Measurements from ENCODE around the gene UHRF1.

The UHRF1 gene

GRCh38 chr19:4902796-4903195, 6.5 kb upstream of the UHRF1 start, which contains the start of gene ARRDC5:
Gene ARRDC5, minus strand, starts transcription at chr19:4902896. Its CDS starts 71 bp downstream, at chr19:4902825.
- no peak for DNase-seq

GRCh38 chr19:4904481-4904880, 4.8 kb upstream of the UHRF1 start:
- no peak for DNase-seq

GRCh38 chr19:4906963-4907362, 2.3 kb upstream of the UHRF1 start:
- DNase-seq: no peak

GRCh38 chr19:4908360-4908759, 941 bp upstream of the UHRF1 start:
- DNase-seq: no peak

- no peak for DNase-seq
Observed at GRCh38 chr19:4908781-4909155, 533 bp upstream of the UHRF1 start.

GRCh38 chr19:4909897-4910593, 744 bp downstream of the UHRF1 start:
- peak; percentile 55 for DNase-seq

- DNase-seq: no peak
Observed at GRCh38 chr19:4910594-4911281, 1.4 kb downstream of the UHRF1 start.

GRCh38 chr19:4911314-4911713, 2.0 kb downstream of the UHRF1 start:
- no peak for DNase-seq

- DNase-seq: no peak
Observed at GRCh38 chr19:4911786-4912672, 2.7 kb downstream of the UHRF1 start.

GRCh38 chr19:4913996-4914735, 4.9 kb downstream of the UHRF1 start:
- DNase-seq: no peak

- DNase-seq: no peak
Observed at GRCh38 chr19:4914736-4915501, 5.6 kb downstream of the UHRF1 start.

- no peak for DNase-seq
Observed at GRCh38 chr19:4916292-4917082, 7.2 kb downstream of the UHRF1 start.

- DNase-seq: no peak
Observed at GRCh38 chr19:4922530-4923275, 13.4 kb downstream of the UHRF1 start.

GRCh38 chr19:4923276-4923747, 14.0 kb downstream of the UHRF1 start:
- no peak for DNase-seq

- DNase-seq: no peak
Observed at GRCh38 chr19:4929186-4929585, 19.9 kb downstream of the UHRF1 start.

GRCh38 chr19:4930664-4931063, 21.4 kb downstream of the UHRF1 start:
- no peak for DNase-seq

GRCh38 chr19:4932711-4933110, 23.4 kb downstream of the UHRF1 start:
- no peak for DNase-seq

- DNase-seq: no peak
Observed at GRCh38 chr19:4933528-4933927, 24.2 kb downstream of the UHRF1 start.

- DNase-seq: no peak
Observed at GRCh38 chr19:4935444-4935843, 26.1 kb downstream of the UHRF1 start.

GRCh38 chr19:4937060-4937459, 27.8 kb downstream of the UHRF1 start:
- no peak for DNase-seq

Measured in NCI-H2029 treated with DMSO at 0.1 percent for 48 hours (cell line).